Smooth muscle cell (in vitro differentiated cells): ENCODE results near the gene PYGB. TPM values are rescaled to one million over a fixed set of nuclear protein-coding genes. Genes with fewer than 3 reads are reported as not detected.

ENCODE experiments used
- DNase-seq: peaks from one replicate; lab custom pipeline; 2025; ENCODE audit not compliant: unreplicated experiment; lab: John Stamatoyannopoulos, UW
- H2AFZ ChIP-seq: fragments of 200-600 bp; sonication (generic); 2 replicates; pipeline ENCODE4 v1.6.0; 2016; ENCODE audit warnings: antibody characterized with exemption, low read depth, mild to moderate bottlenecking
- H3F3A ChIP-seq: fragments of 200-600 bp; sonication (generic); 2 replicates; pipeline ENCODE4 v1.6.0; 2017; ENCODE audit warnings: antibody characterized with exemption, low read depth
- H3K27ac ChIP-seq: fragments of 200-600 bp; sonication (generic); 2 replicates; pipeline ENCODE4 v1.5.1; 2016; ENCODE audit warnings: low read depth, mild to moderate bottlenecking
- H3K27me3 ChIP-seq: fragments of 200-600 bp; sonication (generic); 2 replicates; pipeline ENCODE4 v1.6.1; 2016; ENCODE audit warnings: low read depth, mild to moderate bottlenecking
- H3K36me3 ChIP-seq: fragments of 200-600 bp; sonication (generic); 2 replicates; pipeline ENCODE4 v1.5.1; 2016; ENCODE audit warnings: low read depth
- H3K4me1 ChIP-seq: fragments of 200-600 bp; sonication (generic); 2 replicates; pipeline ENCODE4 v1.5.1; 2016; ENCODE audit warnings: low read depth
- H3K4me2 ChIP-seq: fragments of 200-600 bp; sonication (generic); 2 replicates; pipeline ENCODE4 v1.6.0; 2016; ENCODE audit warnings: mild to moderate bottlenecking
- H3K4me3 ChIP-seq: fragments of 200-600 bp; sonication (generic); 2 replicates; pipeline ENCODE4 v1.5.1; 2016; ENCODE audit warnings: mild to moderate bottlenecking
- H3K79me2 ChIP-seq: fragments of 200-600 bp; sonication (generic); 2 replicates; pipeline ENCODE4 v1.6.0; 2016; ENCODE audit warnings: low read depth, mild to moderate bottlenecking
- H3K9ac ChIP-seq: fragments of 200-600 bp; sonication (generic); 2 replicates; pipeline ENCODE4 v1.6.0; 2016; ENCODE audit warnings: low read depth
- H3K9me3 ChIP-seq: fragments of 200-600 bp; sonication (generic); replicated peaks from 2 replicates; pipeline ENCODE4 v1.5.1; 2016; ENCODE audit warnings: low read depth
- H4K20me1 ChIP-seq: fragments of 200-600 bp; sonication (generic); 2 replicates; pipeline ENCODE4 v1.6.0; 2016; ENCODE audit warnings: low read depth
- WGBS: methylation state at CpG from one replicate; pipeline ENCODE4 v1.1.7; 2016; ENCODE audit warnings: low lambda C conversion rate; 5-methylcytosine and 5-hydroxymethylcytosine counted together
- polyA plus RNA-seq: library from polyadenylated mRNA; unstranded; fragments of >200 nt; fragmentation: Nextera tagmentation; extraction: Ambion mirVana; gene quantifications from 2 replicates; pipeline ENCODE4 v1.2.1, GENCODE V29; 2016
- total RNA-seq: library from RNA; depleted of rRNA; stranded (reverse); fragments of >200 nt; gene quantifications from 2 replicates; pipeline ENCODE4 v1.2.3, GENCODE V29; 2014
- TF ChIP-seq, protein P1 (sequence below): fragments of 200-600 bp; sonication (generic); IDR thresholded peaks from 2 replicates; pipeline ENCODE4 v1.5.1; 2017; ENCODE audit warnings: borderline replicate concordance, mild to moderate bottlenecking, antibody characterized with exemption; ENCODE audit not compliant: insufficient read depth, poor library complexity, severe bottlenecking

Gene PYGB
- total and polyA plus RNA-seq, 2 experiments from 2014 or later: 31.8 to 39.4 TPM

- Histone ChIP-seq H2AFZ (no peak overlapping the region), H3K36me3 (no peaks in the 10 kb centered on the region), H3K4me3 (no peak overlapping the region), H3K9me3 (no peaks in the 10 kb centered on the region), H3K4me1 (no peaks in the 10 kb centered on the region), H3K79me2 (no peaks in the 10 kb centered on the region), H3K9ac (no peak overlapping the region), H3K4me2 (no peak overlapping the region), H3F3A (no peaks in the 10 kb centered on the region), H4K20me1 (peaks cover 20% of the 10 kb centered on the region), H3K27ac (no peak overlapping the region), H3K27me3 (no peaks in the 10 kb centered on the region)
- TF ChIP-seq, protein P1, sequence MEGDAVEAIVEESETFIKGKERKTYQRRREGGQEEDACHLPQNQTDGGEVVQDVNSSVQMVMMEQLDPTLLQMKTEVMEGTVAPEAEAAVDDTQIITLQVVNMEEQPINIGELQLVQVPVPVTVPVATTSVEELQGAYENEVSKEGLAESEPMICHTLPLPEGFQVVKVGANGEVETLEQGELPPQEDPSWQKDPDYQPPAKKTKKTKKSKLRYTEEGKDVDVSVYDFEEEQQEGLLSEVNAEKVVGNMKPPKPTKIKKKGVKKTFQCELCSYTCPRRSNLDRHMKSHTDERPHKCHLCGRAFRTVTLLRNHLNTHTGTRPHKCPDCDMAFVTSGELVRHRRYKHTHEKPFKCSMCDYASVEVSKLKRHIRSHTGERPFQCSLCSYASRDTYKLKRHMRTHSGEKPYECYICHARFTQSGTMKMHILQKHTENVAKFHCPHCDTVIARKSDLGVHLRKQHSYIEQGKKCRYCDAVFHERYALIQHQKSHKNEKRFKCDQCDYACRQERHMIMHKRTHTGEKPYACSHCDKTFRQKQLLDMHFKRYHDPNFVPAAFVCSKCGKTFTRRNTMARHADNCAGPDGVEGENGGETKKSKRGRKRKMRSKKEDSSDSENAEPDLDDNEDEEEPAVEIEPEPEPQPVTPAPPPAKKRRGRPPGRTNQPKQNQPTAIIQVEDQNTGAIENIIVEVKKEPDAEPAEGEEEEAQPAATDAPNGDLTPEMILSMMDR: no peak
- no peak for DNase-seq
- WGBS: 89% methylated on average over 13 of the region's 13 CpGs
These were observed 72.3 kb downstream of the PYGB start for GRCh38 chr20:25320035-25320800.

DNA sequence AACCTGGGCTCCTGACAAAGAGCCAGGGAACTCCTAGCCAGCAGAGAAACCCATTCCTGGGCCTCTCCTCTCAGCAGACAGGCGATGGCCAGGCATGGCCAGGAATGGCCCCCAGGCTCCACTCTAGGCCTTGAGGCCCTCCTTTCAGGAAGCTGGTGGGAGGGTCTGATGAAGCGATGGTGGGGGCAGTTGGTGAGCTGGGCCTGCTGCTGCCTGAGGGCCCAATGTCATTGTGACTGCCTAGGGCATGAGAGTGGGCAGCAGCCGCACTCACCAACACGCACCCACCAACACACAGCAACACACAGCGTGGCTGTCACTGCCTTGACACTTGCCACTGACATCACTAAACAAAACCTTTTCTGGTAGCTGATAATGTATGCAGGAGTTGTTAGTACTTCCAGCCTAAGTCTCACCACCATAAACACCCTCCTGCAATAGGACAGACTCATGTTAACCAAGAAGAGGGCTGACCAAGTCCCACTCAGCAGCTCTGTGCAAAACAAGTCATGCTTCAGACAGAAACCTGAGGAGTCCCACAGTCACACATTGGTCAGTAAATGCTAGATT is 73.5 kb downstream of the PYGB start:
- no peaks in the 10 kb centered on the region for H3K9me3 ChIP-seq
- DNase-seq: no peak
- H3K36me3 ChIP-seq: no peaks in the 10 kb centered on the region
- H3K27me3 ChIP-seq: no peaks in the 10 kb centered on the region
- no peaks in the 10 kb centered on the region for H3K79me2 ChIP-seq
- H3K4me3 ChIP-seq: no peak overlapping the region
- H3F3A ChIP-seq: no peaks in the 10 kb centered on the region
- no peaks in the 10 kb centered on the region for H3K4me1 ChIP-seq
- H3K9ac ChIP-seq: no peak overlapping the region
- TF ChIP-seq, protein P1: no peak
- H3K27ac ChIP-seq: peak overlapping the region; percentile 58
- no peak overlapping the region for H2AFZ ChIP-seq
- peaks cover 20% of the 10 kb centered on the region for H4K20me1 ChIP-seq
- H3K4me2 ChIP-seq: peak overlapping the region; percentile 31
- WGBS: 73% methylated on average over 5 of the region's 5 CpGs

DNA sequence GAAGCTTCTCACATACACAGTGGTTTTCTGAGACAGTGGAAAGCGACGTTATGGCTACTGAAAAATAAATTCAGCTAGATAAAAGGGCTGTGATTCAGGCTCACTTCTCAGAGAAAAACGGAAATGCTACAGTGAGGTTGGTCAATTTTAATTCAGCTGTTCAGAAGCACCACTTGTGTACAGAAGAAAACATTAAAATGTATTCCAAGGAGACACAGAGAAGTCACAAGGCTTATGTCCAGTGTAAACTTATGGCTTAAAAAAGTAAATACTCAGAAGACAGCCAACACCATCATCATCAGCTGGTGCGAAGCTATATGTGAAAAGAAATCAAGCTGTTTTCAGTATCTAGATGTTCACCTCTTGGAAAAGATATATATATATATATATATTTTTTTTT is 74.1 kb downstream of the PYGB start:
- H3K27ac ChIP-seq: peak overlapping the region; percentile 58
- no peaks in the 10 kb centered on the region for H3K27me3 ChIP-seq
- no peaks in the 10 kb centered on the region for H3F3A ChIP-seq
- no peaks in the 10 kb centered on the region for H3K79me2 ChIP-seq
- H2AFZ ChIP-seq: no peak overlapping the region
- TF ChIP-seq, protein P1: no peak
- peak overlapping the region; percentile 31 for H3K4me2 ChIP-seq
- no peaks in the 10 kb centered on the region for H3K9me3 ChIP-seq
- H3K36me3 ChIP-seq: no peaks in the 10 kb centered on the region
- no peak for DNase-seq
- no peak overlapping the region for H3K9ac ChIP-seq
- H4K20me1 ChIP-seq: peaks cover 23% of the 10 kb centered on the region
- WGBS: 59% methylated on average over 4 of the region's 4 CpGs
- no peaks in the 10 kb centered on the region for H3K4me1 ChIP-seq
- no peak overlapping the region for H3K4me3 ChIP-seq
